T-helper 1 cell treated with Interleukin-12 subunit alpha and Interleukin-12 subunit beta and Interleukin-4 antibody, amounts not matched to agents 30 μg/mL and 1 μg/mL, for 36 hours (primary cell): Measurements from ENCODE around the gene ABCF2.

Experiments
- H3K27ac Mint-ChIP-seq: one replicate; pipeline ENCODE4 v1.8.0; 2021; ENCODE audit warnings: mild to moderate bottlenecking, mixed read lengths
- H3K27me3 Mint-ChIP-seq: one replicate; pipeline ENCODE4 v1.8.0; 2021; ENCODE audit warnings: low read depth, mixed read lengths
- H3K36me3 Mint-ChIP-seq: one replicate; pipeline ENCODE4 v1.8.0; 2021; ENCODE audit warnings: low read depth, mixed read lengths
- H3K4me1 Mint-ChIP-seq: one replicate; pipeline ENCODE4 v1.8.0; 2021; ENCODE audit warnings: low read depth, mixed read lengths
- H3K4me3 Mint-ChIP-seq: one replicate; pipeline ENCODE4 v1.8.0; 2021; ENCODE audit warnings: mild to moderate bottlenecking, moderate library complexity, mixed read lengths
- H3K9me3 Mint-ChIP-seq: one replicate; pipeline ENCODE4 v1.8.0; 2021; ENCODE audit warnings: mixed read lengths

The ABCF2 gene

DNA sequence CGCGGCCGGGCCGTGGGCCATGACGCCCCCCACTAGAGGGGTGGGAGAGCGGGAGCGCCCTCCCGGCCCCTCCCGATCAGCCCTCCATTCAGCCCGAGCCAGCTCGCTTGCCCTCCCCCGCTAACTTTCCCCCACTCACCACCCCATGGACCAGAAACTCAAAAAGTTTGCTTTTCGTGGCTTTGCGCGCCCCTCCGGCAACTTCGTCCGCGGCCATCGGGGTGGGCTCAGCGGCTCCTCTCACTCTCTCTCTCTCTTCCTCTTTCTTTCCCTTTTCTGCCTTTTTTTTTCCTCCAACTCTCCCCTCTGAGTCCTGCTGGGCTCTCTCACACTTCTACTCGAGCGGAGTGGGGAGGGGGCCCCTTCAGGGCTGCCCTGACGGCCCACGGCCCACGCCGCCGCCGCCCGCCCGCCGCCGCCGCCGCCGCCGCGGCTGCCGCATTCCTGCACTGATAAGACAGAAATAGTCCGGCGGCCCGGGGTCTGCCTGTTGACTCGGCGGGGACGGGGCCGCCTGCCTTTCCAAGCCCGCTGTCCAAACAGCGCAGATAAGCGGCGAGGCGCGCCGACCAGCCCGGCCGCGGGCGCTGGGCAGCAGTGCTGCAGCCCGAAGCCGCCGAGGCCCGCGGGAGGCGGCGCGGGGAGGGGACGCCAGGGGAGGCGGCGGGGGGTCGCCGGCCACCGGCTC lies 21.5 kb upstream of the ABCF2 start, which contains the start of gene SMARCD3:
Gene SMARCD3, minus strand, starts transcription at position 349 of the 688 bp plus-strand sequence. Its CDS starts 132 bp downstream, at position 217.
- peaks cover 25% of the 10 kb centered on the region for H3K4me1 Mint-ChIP-seq
- peaks cover 76% of the 10 kb centered on the region for H3K27me3 Mint-ChIP-seq
- no peaks in the 10 kb centered on the region for H3K9me3 Mint-ChIP-seq
- H3K27ac Mint-ChIP-seq = no peak within 1 kb of the TSS
- peaks cover 1% of the 10 kb centered on the region for H3K36me3 Mint-ChIP-seq
- H3K4me3 Mint-ChIP-seq = peak within 1 kb of the TSS; percentile 58

DNA sequence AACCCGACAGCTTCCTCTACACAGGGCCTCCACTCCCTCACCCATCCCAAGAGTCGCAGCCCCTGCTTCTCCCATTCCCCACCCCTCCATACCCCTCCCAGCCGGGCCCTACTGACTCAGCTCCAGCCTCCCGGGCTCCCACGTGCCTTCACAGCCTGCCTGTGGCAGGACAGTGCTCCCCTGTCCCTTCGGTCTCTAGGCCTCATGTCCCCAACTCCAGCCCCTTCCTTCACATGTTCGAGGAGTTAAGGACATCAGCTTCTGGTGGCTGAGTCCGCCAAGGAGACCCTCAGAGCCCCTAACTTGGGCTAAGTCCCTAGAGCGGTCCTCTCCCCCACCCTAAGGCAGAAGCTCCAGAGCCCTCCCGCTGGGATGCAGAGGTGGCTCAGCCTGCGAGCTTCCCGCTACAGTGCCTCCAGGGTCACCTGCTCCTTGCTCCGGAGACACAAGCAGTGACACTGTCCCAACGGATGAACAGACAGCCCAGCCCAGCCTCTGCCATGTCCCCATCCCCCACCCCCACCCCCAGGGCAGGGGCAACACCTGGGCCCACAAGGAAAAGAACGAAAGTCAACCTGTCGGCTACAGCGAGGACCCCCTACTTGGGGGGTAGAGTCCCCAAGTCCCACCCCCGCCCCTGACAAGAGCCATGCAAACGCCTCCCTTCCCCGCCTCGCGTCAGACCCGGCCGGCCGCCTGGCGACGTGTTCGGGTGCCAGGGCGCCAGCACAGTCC lies 20.8 kb upstream of the ABCF2 start:
- Mint-ChIP-seq H3K27ac (no peak overlapping the region), H3K4me3 (no peak overlapping the region), H3K36me3 (peaks cover 1% of the 10 kb centered on the region), H3K4me1 (peaks cover 32% of the 10 kb centered on the region), H3K27me3 (peaks cover 69% of the 10 kb centered on the region), H3K9me3 (no peaks in the 10 kb centered on the region)

DNA sequence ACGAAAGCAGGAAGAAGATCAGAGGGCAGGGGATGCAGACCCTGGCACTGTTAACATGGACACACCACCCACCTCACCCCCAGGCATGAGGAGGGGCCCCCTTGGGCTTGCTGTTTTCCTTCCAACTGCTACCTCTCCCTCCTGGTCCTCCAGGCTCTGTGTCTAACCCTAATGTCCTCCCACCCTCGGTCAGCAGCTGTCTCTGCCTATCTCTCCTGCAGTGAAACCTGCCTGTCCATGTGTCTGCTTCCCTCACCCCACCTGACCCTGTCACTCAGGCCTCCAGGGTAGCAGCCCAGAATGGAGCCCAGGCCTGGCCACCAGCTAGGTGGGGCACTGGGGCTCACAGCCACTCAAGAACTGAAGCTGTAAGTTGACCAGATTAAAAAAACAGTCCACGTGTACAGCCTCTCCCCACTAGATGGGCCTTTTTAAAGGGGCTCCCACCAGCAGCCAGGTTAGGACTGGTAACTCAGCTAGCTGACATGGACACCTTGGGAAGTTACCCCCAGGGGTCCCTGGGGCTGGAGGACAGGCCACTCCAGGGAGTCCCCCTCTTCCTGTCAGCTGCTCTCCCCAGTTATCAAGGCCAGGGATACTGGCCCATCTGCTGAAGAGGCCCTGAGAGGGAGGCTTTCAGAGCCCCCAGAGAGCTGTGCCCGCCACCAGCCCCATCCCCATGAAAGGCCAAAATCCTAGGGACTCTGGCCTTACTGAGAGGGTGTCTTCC lies 20.0 kb upstream of the ABCF2 start:
- Mint-ChIP-seq H3K27me3 (peaks cover 62% of the 10 kb centered on the region), H3K4me1 (peaks cover 32% of the 10 kb centered on the region), H3K36me3 (peaks cover 1% of the 10 kb centered on the region), H3K4me3 (peak overlapping the region; percentile 21), H3K9me3 (no peaks in the 10 kb centered on the region), H3K27ac (no peak overlapping the region)

DNA sequence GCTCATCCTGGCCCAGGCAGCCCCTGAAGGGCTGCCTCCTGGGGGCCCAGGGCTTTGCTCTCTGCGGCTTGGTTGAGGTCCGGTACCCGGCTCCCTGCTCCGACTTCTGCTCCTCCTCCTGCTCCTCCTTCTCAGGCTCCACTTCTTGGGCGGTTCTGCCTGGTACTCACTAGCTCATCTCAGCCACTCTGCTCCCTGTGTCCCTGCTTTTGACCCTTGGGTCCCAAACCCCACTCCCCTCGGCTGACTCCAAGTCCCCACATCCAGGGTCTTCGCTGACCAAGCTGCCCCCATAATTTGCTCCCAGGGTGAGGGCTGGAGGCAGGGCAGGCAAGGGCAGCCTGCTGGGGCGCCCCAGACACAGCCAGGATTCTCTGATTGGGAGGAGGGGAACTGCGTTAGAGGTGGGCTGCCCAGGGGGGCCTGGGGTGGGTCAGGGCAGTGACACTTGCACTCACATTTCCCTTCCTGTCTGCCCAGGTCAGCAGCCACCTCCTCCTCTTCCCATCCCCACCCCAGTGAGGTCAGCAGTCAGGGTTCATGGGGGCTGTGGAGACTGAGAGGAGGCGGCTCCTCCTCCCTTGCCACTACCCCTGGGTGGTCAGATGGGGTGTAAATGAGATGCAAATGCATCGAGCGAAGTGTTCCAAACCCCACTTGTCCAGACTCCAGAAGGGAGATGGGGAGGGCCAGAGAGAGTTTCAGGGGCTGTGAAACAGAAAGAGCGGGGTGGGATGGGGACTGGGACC lies 19.3 kb upstream of the ABCF2 start:
- no peaks in the 10 kb centered on the region for H3K9me3 Mint-ChIP-seq
- no peak overlapping the region for H3K4me3 Mint-ChIP-seq
- H3K4me1 Mint-ChIP-seq = peaks cover 34% of the 10 kb centered on the region
- H3K27ac Mint-ChIP-seq = no peak overlapping the region
- peaks cover 1% of the 10 kb centered on the region for H3K36me3 Mint-ChIP-seq
- peaks cover 59% of the 10 kb centered on the region for H3K27me3 Mint-ChIP-seq

DNA sequence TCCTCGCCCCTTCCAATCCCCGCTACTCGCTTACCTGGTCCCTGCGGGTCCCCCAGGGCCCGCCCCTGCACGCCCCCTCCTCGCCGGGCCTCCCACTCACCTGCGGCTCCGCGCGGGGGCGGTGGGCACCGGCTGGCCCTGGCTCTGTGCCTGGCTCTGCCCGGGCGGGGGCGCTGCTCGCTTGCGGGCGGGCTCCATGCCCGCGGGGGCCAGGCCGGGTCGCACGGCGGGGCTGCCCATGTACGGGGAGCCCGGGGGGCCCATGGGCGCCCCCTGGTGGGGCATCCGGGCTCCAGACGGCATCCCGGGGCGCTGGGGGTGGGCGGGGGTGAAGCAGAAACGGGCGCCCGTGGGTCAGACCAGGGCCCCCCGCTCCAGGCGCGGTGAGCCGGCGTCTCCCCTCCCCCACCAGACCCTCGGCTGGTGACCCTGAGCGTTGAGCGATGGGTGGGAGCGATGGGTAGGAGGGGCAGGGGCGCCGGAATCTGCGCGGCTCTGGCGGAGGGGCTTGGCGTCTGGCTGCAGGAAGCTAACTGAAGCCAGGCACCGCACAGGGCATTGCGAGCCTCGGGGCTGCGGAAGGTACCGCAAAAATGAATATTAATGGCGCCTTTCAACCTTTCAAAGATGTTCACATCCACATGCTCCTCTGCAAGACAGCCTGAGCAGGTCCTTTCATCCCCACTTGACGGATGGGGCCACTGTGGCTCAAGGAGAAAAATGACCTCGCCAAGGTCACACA lies 18.5 kb upstream of the ABCF2 start:
- H3K4me3 Mint-ChIP-seq = no peak overlapping the region
- H3K27me3 Mint-ChIP-seq = peaks cover 52% of the 10 kb centered on the region
- no peaks in the 10 kb centered on the region for H3K9me3 Mint-ChIP-seq
- H3K27ac Mint-ChIP-seq = no peak overlapping the region
- H3K4me1 Mint-ChIP-seq = peaks cover 34% of the 10 kb centered on the region
- peaks cover 1% of the 10 kb centered on the region for H3K36me3 Mint-ChIP-seq

DNA sequence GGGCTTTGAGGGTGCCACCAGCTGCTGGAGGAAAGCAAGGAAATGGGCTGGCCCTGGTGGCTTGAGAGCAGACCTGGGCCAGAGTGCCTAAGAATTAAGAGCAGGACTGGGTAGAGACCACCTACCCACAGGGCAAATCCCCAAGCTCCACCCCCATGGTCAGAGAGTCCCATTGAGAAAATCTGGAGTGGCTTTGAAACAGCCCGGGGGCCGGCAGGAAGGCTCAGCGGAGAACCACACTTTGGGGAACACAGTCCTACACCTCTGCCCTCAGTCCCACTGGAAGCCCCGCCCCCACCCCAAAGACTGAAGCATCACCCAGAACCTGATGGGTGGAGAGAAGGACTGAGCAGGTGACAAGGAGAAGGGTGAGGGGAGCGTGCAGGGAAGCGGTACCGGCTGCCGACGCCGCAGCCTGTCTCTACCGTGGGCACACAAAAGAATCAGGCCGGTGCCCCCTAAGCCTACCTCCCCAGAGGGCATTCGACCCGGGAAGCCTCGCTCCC lies 17.9 kb upstream of the ABCF2 start:
- Mint-ChIP-seq H3K27me3 (peaks cover 45% of the 10 kb centered on the region), H3K9me3 (no peaks in the 10 kb centered on the region), H3K4me1 (peaks cover 34% of the 10 kb centered on the region), H3K4me3 (peak overlapping the region; percentile 28), H3K36me3 (peaks cover 3% of the 10 kb centered on the region), H3K27ac (no peak overlapping the region)

DNA sequence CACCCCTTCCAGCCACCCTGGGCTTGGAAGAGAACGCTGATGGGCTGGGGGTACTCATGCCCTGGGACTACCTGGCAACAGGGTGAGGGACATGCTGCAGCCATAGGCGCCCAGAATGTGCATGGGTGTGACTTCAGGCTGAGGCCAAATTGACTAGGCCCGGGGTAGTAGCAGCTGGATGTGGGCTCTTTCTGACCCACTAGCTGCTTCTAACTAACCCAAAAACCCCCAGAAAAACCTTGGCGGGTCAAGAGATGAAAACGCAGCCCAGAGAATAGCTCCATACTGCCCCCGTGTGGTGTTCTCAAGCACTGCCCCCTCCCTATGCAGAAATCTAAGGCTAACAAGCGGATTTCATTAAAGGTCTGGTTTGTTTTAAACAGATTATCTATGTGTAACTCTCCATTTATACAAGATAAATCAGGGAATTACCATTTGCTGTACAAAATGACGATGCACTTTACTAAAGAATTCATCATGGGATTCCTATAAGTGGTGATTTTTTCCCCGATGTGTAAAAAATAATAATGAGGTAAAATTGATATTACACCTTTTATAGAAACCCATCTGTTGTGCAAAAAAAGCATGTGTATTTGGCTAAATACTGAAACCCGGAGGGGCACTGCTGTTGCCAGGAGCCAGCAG lies 17.3 kb upstream of the ABCF2 start:
- H3K36me3 Mint-ChIP-seq = peaks cover 3% of the 10 kb centered on the region
- no peak overlapping the region for H3K27ac Mint-ChIP-seq
- peaks cover 39% of the 10 kb centered on the region for H3K27me3 Mint-ChIP-seq
- H3K4me1 Mint-ChIP-seq = peaks cover 33% of the 10 kb centered on the region
- peak overlapping the region; percentile 28 for H3K4me3 Mint-ChIP-seq
- no peaks in the 10 kb centered on the region for H3K9me3 Mint-ChIP-seq

DNA sequence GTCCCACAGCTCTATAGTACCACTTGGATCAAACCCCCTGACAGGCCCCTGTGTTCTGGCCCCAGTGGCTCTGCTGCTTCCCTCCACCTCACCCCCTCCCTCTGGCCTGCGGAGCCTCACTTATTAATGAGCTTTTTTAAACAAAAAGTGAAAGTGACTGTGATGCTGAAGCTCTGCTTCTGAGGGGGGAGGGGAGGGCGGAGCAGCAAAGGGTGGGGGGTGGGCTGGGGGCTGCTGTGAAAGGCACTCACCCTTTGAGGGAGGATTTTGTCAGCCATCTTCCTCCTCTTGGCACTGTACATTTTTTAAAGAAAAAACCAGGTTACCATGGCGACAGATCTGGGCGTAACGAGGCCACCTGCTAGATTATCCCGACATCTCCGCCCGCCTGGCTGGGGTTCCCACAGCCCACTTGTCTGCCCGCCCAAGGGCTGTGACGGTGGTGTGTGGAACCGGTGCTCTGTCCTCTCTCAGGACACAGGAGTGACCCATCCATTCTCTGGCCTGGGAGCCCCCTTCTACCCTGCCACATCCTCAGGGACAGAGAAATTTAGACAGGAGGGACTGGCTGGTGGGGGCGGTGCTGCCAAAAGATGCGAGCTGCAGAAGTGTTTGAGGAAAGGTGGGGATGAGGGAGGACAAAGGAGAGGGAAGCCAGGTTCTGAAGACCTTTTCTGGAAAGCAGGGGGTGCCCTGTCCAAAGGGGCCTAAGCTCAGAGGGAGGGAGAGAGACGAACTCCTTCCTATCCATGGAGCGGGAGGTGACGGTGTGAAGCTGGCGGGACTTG lies 16.6 kb upstream of the ABCF2 start:
- Mint-ChIP-seq H3K4me3 (peak overlapping the region; percentile 56), H3K27ac (peak overlapping the region; percentile 75), H3K36me3 (peaks cover 2% of the 10 kb centered on the region)

DNA sequence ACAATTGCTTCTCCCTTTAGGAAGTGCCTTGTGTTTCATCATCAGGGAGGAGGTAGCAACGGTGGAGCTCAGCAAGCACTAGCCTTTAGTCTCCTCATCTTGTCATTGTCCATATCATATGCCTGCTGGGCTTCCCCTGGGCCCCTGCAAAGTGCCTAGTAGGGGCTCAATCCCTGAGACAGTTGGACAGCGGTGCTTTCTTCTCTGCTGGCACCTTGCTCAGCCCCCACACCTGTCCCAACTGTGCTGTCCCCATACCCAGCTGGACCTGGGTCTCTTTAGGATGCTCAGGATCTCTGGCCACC lies 16.0 kb upstream of the ABCF2 start:
- Mint-ChIP-seq H3K36me3 (peaks cover 2% of the 10 kb centered on the region), H3K27me3 (peaks cover 30% of the 10 kb centered on the region), H3K27ac (no peak overlapping the region), H3K4me3 (no peak overlapping the region), H3K4me1 (peaks cover 29% of the 10 kb centered on the region), H3K9me3 (no peaks in the 10 kb centered on the region)

More for the DNA sequence above, 16.6 kb upstream of the ABCF2 start:
- Mint-ChIP-seq H3K27me3 (peaks cover 36% of the 10 kb centered on the region), H3K4me1 (peaks cover 32% of the 10 kb centered on the region), H3K9me3 (no peaks in the 10 kb centered on the region)

DNA sequence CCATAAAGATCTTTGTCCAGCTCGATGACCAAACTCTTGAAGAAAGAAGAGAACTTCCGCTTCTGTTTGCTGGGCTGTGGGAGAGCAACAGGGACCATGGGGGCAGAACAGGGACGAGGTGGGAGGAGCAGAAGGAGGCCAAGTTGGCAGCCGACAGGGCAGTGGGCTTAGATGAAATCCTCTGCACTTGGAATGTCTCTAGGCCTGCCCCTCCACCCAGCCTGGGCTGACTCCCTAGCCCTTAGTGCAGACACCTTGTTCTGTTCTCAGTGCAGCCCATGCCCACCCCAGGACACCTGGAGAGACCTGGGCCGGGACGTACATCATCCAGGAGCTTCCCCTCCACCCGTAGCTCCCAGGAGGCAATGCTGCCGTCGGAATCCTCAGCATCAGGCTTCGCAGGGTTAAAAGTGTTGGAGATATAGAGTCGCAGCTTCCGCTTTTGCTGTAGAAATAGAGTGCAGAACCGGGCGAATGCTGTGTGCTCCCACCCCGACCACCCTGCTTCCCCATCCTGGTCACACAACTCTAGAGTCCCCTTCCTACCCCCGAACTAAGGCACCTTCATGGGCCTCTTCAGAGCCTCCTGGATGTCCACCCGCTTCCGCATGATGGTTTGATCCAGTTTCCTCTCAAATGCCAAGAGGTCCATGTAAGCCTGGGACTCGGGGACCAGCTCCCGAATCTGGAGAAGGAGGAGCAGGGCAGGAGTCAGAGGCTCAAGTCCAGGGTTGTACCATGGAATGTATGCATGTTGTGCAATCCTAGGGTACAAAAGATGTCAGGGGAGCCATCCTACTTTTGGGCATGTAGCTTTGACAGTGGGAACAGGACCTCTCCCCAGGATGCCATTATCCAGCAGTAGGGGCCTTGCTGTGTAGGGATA lies 15.4 kb upstream of the ABCF2 start:
- Mint-ChIP-seq H3K4me1 (peaks cover 25% of the 10 kb centered on the region), H3K4me3 (no peak overlapping the region), H3K27me3 (peaks cover 24% of the 10 kb centered on the region), H3K36me3 (peaks cover 2% of the 10 kb centered on the region), H3K9me3 (no peaks in the 10 kb centered on the region), H3K27ac (no peak overlapping the region)

DNA sequence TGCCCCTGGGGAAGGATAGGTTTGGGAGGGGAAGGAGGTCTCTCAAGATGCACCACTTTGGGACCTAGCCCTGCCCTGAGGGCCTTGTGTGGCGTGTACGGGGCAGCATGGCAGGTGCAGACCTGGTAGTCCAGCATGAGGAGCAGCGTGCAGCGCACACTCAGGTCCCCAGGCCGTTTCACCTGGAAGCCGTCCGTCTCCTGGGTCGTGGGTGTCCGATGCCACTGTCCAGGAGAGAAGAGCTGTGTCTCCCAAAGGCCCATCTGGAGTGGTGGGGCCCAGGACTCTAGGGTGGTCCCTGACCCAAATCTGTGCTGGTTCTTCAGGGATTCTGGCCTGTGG lies 14.7 kb upstream of the ABCF2 start:
- Mint-ChIP-seq H3K27me3 (peaks cover 17% of the 10 kb centered on the region), H3K4me3 (no peak overlapping the region), H3K4me1 (peaks cover 23% of the 10 kb centered on the region), H3K27ac (no peak overlapping the region), H3K9me3 (no peaks in the 10 kb centered on the region), H3K36me3 (peaks cover 5% of the 10 kb centered on the region)
